Aorta (tissue), 5 donors: Measurements from ENCODE around the gene TMEM26. TPM values are rescaled to one million over a fixed set of nuclear protein-coding genes. Genes with fewer than 3 reads are reported as not detected.

ENCODE experiments used
- ATAC-seq: fragments of 200-7000 bp; cut with Tn5 transposase; one replicate; pipeline ENCODE4 v1.9.1; 2022; ENCODE audit warnings: moderate library complexity; ENCODE audit not compliant: low FRiP score
- DNase-seq, 2 donors: peaks; one replicate each; pipeline ENCODE4 v3.0.0-alpha.2; 2020
- H3K27ac ChIP-seq, 2 donors: one replicate each; pipeline ENCODE4 v1.5.1; 2013; ENCODE audit warnings: low read length in 2 of 2, mild to moderate bottlenecking in 2 of 2, moderate library complexity in 2 of 2, control low read depth in 1 of 2, inconsistent platforms in 1 of 2, low read depth in 1 of 2
- H3K27me3 ChIP-seq, 2 donors: one replicate each; pipeline ENCODE4 v1.6.1; 2013; ENCODE audit warnings: control low read depth in 1 of 2, low read length in 1 of 2, mild to moderate bottlenecking in 1 of 2, moderate library complexity in 1 of 2; ENCODE audit not compliant: insufficient read depth in 2 of 2, control insufficient read depth in 1 of 2
- H3K36me3 ChIP-seq, 2 donors: one replicate each; pipeline ENCODE4 v1.6.1; 2013; ENCODE audit warnings: control low read depth in 1 of 2, low read length in 1 of 2, mild to moderate bottlenecking in 1 of 2; ENCODE audit not compliant: insufficient read depth in 2 of 2, control insufficient read depth in 1 of 2
- H3K4me1 ChIP-seq, 2 donors: one replicate each; pipeline ENCODE4 v1.6.1; 2013; ENCODE audit warnings: low read length in 2 of 2, control low read depth in 1 of 2, mild to moderate bottlenecking in 1 of 2, moderate library complexity in 1 of 2; ENCODE audit not compliant: insufficient read depth in 2 of 2, control insufficient read depth in 1 of 2
- H3K4me3 ChIP-seq, 2 donors: one replicate each; pipeline ENCODE4 v1.5.1; 2013; ENCODE audit warnings: low read length in 2 of 2, control low read depth in 1 of 2, mild to moderate bottlenecking in 1 of 2
- H3K9me3 ChIP-seq: one replicate; pipeline ENCODE4 v1.6.1; 2013; ENCODE audit warnings: mild to moderate bottlenecking, low read length; ENCODE audit not compliant: control insufficient read depth
- WGBS, 2 donors: extraction: QIAGEN DNeasy Blood & Tissue Kit; methylation state at CpG; one replicate each; pipeline ENCODE4 v1.1.7; 2013; 5-methylcytosine and 5-hydroxymethylcytosine counted together
- intact Hi-C, 2 donors: fragments of 100-400 bp; cut with DNase I; formaldehyde crosslinking; loops; one replicate each; pipeline versions ENCODE4 v1.14.2 to v1.15.0; 2022
- polyA plus RNA-seq, 2 donors: library from polyadenylated mRNA; stranded (reverse); fragments of 200-250 nt; gene quantifications; one replicate each; pipeline ENCODE4 v1.2.3, GENCODE V29; 2013
- total RNA-seq, 2 donors: library from RNA; stranded (reverse); fragmentation: NEBNext Ultra II Directional; extraction: Animal tissue kit (Norgen Biotek cat#: 25700); gene quantifications; one replicate each; pipeline ENCODE4 v1.2.1, GENCODE V29; 2021
- donor health status: healthy with polysubstance abuse.
- donor health status: Bipolar disorder and iron deficiency.
- donor health status: DM: no; HTN: no; CAD: no.
- donor health status: DM: no; HTN: no; CAD: no.
- donor health status: DM: yes; HTN: yes; CAD: no.

TMEM26 gene
- total and polyA plus RNA-seq, 4 donors, result 0.25 to 1.3 (median 0.58) TPM

DNA sequence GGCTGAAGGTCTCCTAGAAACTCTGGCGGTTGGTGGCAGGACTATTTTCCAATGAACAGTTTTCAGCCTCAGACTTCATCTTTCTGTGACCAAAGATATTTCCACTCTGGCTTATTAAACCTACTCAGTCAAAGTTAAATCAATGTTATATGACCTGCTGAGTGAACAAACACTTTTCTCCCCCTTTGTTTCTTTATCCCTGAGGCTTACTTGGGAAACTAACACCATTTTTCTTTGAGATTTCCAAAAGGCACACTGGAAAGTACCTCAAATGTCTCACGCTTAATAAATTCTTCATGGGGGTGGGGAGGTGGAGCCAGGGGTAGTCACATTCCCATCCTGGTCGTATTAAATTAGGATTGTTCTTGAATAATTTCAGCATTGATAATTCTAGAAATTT lies 1.8 kb downstream of the TMEM26 start:
- no peaks in the 10 kb centered on the region for H3K36me3 ChIP-seq
- no peak overlapping the region for H3K27ac ChIP-seq
- no peak for DNase-seq
- WGBS, 2 donors, result 69 to 86% methylated on average over 3 of the region's 3 CpGs
- no peak for ATAC-seq
- H3K9me3 ChIP-seq, result no peaks in the 10 kb centered on the region
- no peaks in the 10 kb centered on the region for H3K4me1 ChIP-seq
- no peak overlapping the region for H3K4me3 ChIP-seq
- H3K27me3 ChIP-seq, result no peaks in the 10 kb centered on the region
- intact Hi-C loops, result no loop called here

DNA sequence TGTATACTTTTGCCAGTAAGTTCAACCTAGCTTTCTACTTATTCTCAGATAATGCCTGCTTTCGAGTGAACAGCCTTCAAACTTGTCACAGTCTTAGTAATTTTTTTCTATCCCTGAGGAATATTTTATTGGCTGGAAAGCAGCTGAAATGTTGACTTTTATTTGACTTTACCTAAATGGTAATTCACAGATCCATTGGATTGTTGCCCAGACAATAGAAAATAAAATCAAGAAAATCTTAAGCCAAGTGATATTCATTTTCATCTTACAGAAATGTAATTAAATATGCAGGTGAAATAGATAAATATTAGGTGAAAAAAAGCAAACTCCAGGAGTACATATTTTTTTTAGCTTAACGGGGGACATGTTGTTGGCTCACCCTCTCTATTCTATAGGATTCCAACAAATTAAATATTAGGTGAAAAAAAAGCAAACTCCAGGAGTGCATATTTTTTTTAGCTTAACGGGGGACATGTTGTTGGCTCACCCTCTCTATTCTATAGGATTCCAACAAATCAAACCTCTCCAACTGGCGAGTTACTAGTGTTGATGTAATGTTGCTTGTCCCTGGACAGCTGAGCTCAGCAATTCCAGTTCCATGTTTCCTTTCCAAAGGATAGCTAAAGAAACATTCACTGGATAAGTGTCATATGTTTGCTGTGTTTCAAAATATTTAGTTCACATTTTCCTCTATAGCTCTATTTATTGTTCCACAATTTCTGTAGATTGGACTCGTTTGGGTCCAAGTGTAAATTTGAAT lies 4.2 kb downstream of the TMEM26 start:
- Histone ChIP-seq H3K27ac (no peak overlapping the region), H3K4me3 (no peak overlapping the region), H3K36me3 (no peaks in the 10 kb centered on the region), H3K9me3 (no peaks in the 10 kb centered on the region), H3K27me3 (no peaks in the 10 kb centered on the region), H3K4me1 (no peaks in the 10 kb centered on the region)
- intact Hi-C loops, result no loop called here
- ATAC-seq (no peak), DNase-seq (no peak)
- WGBS, 2 donors, result 28 to 35% methylated on average over 5 of the region's 5 CpGs

DNA sequence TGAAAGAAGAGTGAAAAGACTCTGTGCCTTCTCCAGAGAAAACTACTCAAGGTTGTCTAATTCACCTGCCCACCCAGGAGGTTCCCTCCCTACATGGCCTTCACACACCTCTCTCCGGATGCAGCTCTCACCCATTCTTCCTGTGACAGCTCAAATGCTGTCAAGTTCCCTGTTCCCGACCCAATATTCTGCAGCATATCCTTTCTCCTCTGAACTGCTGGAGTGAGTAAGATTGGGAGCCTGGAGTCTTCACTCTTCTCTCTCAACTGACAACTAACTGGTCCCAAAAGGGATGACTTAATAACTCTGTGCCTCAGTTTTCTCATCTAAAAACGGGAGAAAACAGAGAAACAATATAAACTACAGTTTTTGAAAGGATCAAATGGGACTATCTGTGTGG lies 5.1 kb downstream of the TMEM26 start:
- no peak overlapping the region for H3K4me3 ChIP-seq
- no peaks in the 10 kb centered on the region for H3K27me3 ChIP-seq
- DNase-seq (no peak), ATAC-seq (no peak)
- intact Hi-C loops, result no loop called here
- H3K9me3 ChIP-seq, result no peaks in the 10 kb centered on the region
- H3K36me3 ChIP-seq, result no peaks in the 10 kb centered on the region
- 79 to 86% methylated on average over 3 of the region's 3 CpGs for WGBS, 2 donors
- no peak overlapping the region for H3K27ac ChIP-seq
- no peaks in the 10 kb centered on the region for H3K4me1 ChIP-seq

DNA sequence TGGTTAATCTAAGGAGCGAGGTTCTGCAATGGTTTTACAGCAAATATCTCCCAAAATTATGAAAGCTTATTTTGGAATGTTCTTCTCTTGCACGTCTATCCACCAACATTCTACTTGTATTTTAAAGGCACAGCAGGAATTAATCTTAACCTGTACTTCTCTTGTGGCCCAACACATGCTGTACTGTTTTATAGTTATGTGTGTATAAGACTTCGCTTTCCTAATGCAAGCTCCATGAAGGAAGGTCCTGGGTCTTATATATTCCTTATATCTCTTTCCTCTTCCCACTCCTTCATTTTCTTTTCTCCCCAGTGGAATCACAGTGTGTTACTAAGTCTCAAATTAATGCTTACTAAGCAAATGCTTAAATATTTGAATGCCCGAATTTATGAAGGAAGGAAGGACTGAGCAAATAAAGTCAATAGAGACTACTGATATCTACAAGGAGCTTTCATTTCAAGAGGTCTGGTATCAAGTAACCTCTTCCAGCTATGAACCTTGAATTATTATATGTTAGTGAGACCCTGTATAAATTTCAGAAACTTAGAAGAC lies 14.0 kb downstream of the TMEM26 start:
- H3K27me3 ChIP-seq, result no peaks in the 10 kb centered on the region
- intact Hi-C loops, result no loop called here
- H3K4me3 ChIP-seq, result no peak overlapping the region
- no peaks in the 10 kb centered on the region for H3K9me3 ChIP-seq
- ATAC-seq (no peak), DNase-seq (no peak)
- H3K4me1 ChIP-seq, result no peaks in the 10 kb centered on the region
- H3K36me3 ChIP-seq, result no peaks in the 10 kb centered on the region
- no peak overlapping the region for H3K27ac ChIP-seq
- WGBS, 2 donors, result 56 to 62% methylated on average over 4 of the region's 4 CpGs

DNA sequence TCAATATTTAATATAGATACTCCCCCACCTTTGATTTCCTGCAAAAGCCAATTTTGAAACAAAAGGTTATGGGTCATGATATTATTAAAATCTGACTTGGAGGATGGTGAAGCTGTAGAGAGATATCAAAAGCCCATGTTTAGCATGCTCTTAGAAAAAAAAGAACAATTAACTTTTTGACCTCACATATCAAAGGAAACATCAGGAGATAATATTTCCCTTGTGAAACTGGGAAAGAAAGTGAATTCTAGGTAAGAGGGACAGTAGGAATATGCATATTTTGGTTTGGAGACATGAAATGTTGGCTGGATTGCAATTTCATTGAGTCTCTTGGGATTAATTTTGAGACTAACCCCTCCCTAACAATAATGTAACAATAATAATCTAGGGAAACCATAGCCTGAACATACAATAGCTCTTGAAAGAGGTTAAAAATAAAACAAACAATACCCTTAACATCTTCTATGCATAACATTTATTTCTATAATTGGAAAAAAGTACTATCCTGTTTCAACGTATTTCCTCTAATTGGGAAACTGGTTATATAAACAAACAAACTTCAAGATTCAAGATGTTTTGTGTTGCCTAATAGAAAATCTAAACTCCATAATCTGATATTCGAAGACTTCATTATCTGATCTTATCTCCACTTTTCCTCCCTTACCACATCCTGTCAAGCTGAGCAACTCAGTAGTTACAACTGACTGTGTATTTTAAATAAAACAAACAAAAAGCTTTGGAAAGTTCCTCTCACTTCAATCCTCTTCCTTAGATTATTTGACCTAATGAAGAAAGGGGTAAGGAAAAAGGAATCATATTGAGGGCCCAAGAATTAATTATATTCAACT lies 14.8 kb downstream of the TMEM26 start:
- intact Hi-C loops, result no loop called here
- DNase-seq (no peak), ATAC-seq (no peak)
- no peak overlapping the region for H3K4me3 ChIP-seq
- H3K27ac ChIP-seq, result no peak overlapping the region
- no peaks in the 10 kb centered on the region for H3K36me3 ChIP-seq
- 43 to 48% methylated on average over 2 of the region's 2 CpGs for WGBS, 2 donors
- no peaks in the 10 kb centered on the region for H3K27me3 ChIP-seq
- H3K4me1 ChIP-seq, result no peaks in the 10 kb centered on the region
- no peaks in the 10 kb centered on the region for H3K9me3 ChIP-seq

DNA sequence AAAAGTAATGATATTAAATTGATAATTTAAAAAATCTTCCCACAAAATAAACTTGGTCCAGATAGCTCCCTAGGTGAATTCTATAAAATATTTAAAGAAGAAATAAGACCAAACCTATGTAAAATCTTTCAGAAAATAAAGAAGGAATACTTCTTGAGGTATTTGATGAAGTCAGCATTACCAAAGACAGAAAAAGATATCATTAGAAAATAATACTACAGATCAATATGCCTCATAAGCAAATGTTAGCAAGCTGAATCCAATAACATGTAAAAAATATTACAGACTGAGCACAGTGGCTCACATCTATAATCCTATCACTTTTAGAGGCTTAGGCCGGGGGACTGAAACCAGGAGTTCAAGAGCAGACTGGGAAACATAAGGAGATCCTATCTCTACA lies 30.0 kb downstream of the TMEM26 start:
- 93 to 97% methylated on average over 1 of the region's 1 CpG for WGBS, 2 donors
- intact Hi-C loops, result no loop called here

DNA sequence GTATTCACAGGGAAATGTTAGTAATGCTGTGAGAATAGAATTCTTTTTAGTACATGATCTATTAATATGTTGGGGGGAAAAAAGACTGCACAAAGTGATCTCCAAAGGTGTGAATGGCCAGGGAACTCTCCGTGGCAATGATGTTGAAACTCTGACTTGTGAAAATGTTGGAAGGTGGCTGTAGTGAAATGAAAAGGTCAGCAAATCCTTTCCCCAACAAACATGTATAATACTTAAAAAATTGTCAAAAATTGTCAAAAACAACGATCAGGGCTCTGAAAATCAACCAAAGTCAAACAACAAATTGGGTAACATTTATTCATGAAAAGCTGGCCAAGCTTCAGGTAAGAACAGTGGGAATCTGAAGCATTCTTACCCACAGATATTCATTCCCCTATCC lies 35.5 kb downstream of the TMEM26 start:
- Histone ChIP-seq H3K27ac (no peak overlapping the region), H3K36me3 (no peaks in the 10 kb centered on the region), H3K4me3 (no peak overlapping the region), H3K4me1 (no peaks in the 10 kb centered on the region), H3K27me3 (no peaks in the 10 kb centered on the region), H3K9me3 (no peaks in the 10 kb centered on the region)
- ATAC-seq, result no peak
- intact Hi-C loops, result no loop called here
- WGBS, 2 donors, result 81% methylated on average over 2 of the region's 2 CpGs
- DNase-seq, result no peak

More for the DNA sequence above, 30.0 kb downstream of the TMEM26 start:
- DNase-seq (no peak), ATAC-seq (no peak)
- no peaks in the 10 kb centered on the region for H3K9me3 ChIP-seq
- no peak overlapping the region for H3K27ac ChIP-seq
- no peaks in the 10 kb centered on the region for H3K27me3 ChIP-seq
- no peaks in the 10 kb centered on the region for H3K36me3 ChIP-seq
- no peak overlapping the region for H3K4me3 ChIP-seq
- no peaks in the 10 kb centered on the region for H3K4me1 ChIP-seq

DNA sequence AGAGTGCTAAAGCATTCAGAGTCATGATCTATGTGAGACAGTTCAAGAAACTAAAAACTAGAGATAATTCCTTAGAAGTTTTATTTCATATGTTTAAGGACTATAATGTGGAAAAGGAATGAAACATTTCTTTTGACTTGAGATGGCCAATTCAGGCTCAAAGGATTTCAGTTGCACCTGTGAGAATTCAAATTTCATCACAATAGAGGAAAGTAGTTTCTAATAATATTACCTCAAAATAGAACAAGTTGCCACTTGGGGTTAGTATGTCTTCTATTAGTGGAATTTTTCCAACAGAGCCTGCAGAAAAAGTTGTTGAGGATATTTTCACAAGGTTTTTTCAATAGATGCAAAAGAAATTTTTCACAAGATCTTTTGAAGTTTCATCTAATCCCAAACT lies 37.4 kb downstream of the TMEM26 start:
- H3K4me1 ChIP-seq, result no peaks in the 10 kb centered on the region
- intact Hi-C loops, result no loop called here
- ATAC-seq (no peak), DNase-seq (no peak)
- H3K9me3 ChIP-seq, result no peaks in the 10 kb centered on the region
- H3K27ac ChIP-seq, result no peak overlapping the region
- no peaks in the 10 kb centered on the region for H3K36me3 ChIP-seq
- H3K27me3 ChIP-seq, result no peaks in the 10 kb centered on the region
- no peak overlapping the region for H3K4me3 ChIP-seq

DNA sequence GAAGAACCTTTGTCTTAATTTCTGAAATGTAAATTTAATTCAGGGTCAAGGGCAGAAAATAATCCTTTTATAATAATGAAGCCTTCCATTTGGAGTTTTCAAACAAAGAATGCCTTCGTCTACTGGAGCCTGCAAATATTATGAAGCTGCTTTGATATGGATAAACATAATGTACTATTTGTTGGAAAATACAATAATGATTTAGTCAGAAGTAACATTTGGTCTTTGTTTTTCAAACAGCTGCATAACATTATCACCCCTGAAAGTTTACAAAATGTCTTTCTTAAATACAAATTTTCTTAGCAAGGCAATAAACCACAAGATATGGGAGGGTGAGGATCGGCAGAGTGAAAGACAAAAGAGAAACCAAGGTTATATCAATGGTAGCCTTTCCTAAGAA lies 41.5 kb downstream of the TMEM26 start:
- WGBS, 2 donors, result 95% methylated on average over 2 of the region's 2 CpGs
- Histone ChIP-seq H3K4me3 (no peak overlapping the region), H3K27me3 (no peaks in the 10 kb centered on the region), H3K36me3 (no peaks in the 10 kb centered on the region), H3K27ac (no peak overlapping the region), H3K9me3 (no peaks in the 10 kb centered on the region), H3K4me1 (no peaks in the 10 kb centered on the region)
- DNase-seq (no peak), ATAC-seq (no peak)
- intact Hi-C loops, result no loop called here
